ENCODE data around the gene CACNA2D4. TPM values are rescaled to one million over a fixed set of nuclear protein-coding genes. Genes with fewer than 3 reads are reported as not detected.

CACNA2D4 gene
- total and polyA plus RNA-seq, 2 donors (not counting 3 experiments of a cell fraction or from before 2014, with no cell fraction given): 0.58 to 0.73 TPM

- Histone ChIP-seq H3K27me3 (ENCODE audit: control insufficient read depth in 2 of 2, insufficient read depth in 2 of 2, low read length in 2 of 2) (no peaks in the 10 kb centered on the region), H3K9me1 (replicated peaks; ENCODE audit: control insufficient read depth, extremely low read depth, insufficient read depth, low read length) (no peaks in the 10 kb centered on the region), H2AFZ (ENCODE audit: low read depth, low read length) (no peak overlapping the region), H3K27ac (ENCODE audit: insufficient read depth, low read depth, low read length) (no peak overlapping the region), H3K4me3 (replicated peaks in 1 of 3; ENCODE audit: insufficient read depth in 1 of 3, low read depth in 1 of 3, low read length in 3 of 3) (no peak overlapping the region), H3K4me2 (ENCODE audit: insufficient read depth, low read length) (no peak overlapping the region), H4K20me1 (replicated peaks; ENCODE audit: control insufficient read depth, extremely low read depth, insufficient read depth, low read length) (peaks cover 2% of the 10 kb centered on the region), H3K9me3 (replicated peaks; ENCODE audit: control insufficient read depth, insufficient read depth, low read length) (peaks cover 2% of the 10 kb centered on the region), H3K79me2 (ENCODE audit: control insufficient read depth, insufficient read depth, low read length) (peaks cover 38% of the 10 kb centered on the region), H3K36me3 (ENCODE audit: control insufficient read depth in 2 of 2, extremely low read depth in 1 of 2, insufficient read depth in 2 of 2, low read length in 2 of 2) (peaks cover 0 to 2% of the 10 kb centered on the region in 2 experiments), H3K4me1 (ENCODE audit: control insufficient read depth, extremely low read depth, insufficient read depth, low read length) (peaks cover 6% of the 10 kb centered on the region), H3K9ac (replicated peaks; ENCODE audit: extremely low read depth, insufficient read depth, low read length) (no peak overlapping the region)
- FAIRE-seq: no peak
- no TSS peak for BruUV-seq (replicated peaks)
- ChIA-PET CTCF (no interaction called here), POLR2A (no interaction called here)
- DNase-seq (ENCODE audit: low read depth, low spot score): no peak
- TF ChIP-seq FOS (IDR thresholded peaks at IDR 0.05; ENCODE audit: borderline replicate concordance, insufficient read depth, low read length) (no peak), EZH2 (IDR thresholded peaks at IDR 0.05; ENCODE audit: borderline replicate concordance, low read depth, low read length, severe bottlenecking) (no peak), JUN (IDR thresholded peaks at IDR 0.05; ENCODE audit: borderline replicate concordance, insufficient read depth, insufficient read length, low read depth) (no peak), MYC (IDR thresholded peaks at IDR 0.05; ENCODE audit: low read depth, low read length) (no peak), POLR2AphosphoS5 (IDR thresholded peaks at IDR 0.05; ENCODE audit: insufficient read depth, low read depth, low read length) (no peak), GATA2 (IDR thresholded peaks at IDR 0.05; ENCODE audit: insufficient read depth, insufficient read length, low read depth, low read length) (no peak), MAX (IDR thresholded peaks at IDR 0.05; ENCODE audit: insufficient read depth, insufficient read length) (no peak), POLR2A (IDR thresholded peaks at IDR 0.05; ENCODE audit: low read depth, low read length) (no peak)
- TF ChIP-seq, protein P1, sequence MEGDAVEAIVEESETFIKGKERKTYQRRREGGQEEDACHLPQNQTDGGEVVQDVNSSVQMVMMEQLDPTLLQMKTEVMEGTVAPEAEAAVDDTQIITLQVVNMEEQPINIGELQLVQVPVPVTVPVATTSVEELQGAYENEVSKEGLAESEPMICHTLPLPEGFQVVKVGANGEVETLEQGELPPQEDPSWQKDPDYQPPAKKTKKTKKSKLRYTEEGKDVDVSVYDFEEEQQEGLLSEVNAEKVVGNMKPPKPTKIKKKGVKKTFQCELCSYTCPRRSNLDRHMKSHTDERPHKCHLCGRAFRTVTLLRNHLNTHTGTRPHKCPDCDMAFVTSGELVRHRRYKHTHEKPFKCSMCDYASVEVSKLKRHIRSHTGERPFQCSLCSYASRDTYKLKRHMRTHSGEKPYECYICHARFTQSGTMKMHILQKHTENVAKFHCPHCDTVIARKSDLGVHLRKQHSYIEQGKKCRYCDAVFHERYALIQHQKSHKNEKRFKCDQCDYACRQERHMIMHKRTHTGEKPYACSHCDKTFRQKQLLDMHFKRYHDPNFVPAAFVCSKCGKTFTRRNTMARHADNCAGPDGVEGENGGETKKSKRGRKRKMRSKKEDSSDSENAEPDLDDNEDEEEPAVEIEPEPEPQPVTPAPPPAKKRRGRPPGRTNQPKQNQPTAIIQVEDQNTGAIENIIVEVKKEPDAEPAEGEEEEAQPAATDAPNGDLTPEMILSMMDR (IDR thresholded peaks at IDR 0.05; ENCODE audit: extremely low read depth in 1 of 2, insufficient read depth in 1 of 2, low read depth in 1 of 2, low read length in 2 of 2): no peak
- intact Hi-C loops (cut with micrococcal nuclease): no loop called here
- dilution Hi-C loops (cut with MboI; ENCODE audit: extremely low pct_ligation_motif_present, low sequenced_read_pairs): no loop called here
Observed at GRCh38 chr12:1750300-1750699, 168.2 kb downstream of the CACNA2D4 start.

Data from endothelial cell of umbilical vein (primary cell).